Measurements from ENCODE around the gene MACO1.

DNA sequence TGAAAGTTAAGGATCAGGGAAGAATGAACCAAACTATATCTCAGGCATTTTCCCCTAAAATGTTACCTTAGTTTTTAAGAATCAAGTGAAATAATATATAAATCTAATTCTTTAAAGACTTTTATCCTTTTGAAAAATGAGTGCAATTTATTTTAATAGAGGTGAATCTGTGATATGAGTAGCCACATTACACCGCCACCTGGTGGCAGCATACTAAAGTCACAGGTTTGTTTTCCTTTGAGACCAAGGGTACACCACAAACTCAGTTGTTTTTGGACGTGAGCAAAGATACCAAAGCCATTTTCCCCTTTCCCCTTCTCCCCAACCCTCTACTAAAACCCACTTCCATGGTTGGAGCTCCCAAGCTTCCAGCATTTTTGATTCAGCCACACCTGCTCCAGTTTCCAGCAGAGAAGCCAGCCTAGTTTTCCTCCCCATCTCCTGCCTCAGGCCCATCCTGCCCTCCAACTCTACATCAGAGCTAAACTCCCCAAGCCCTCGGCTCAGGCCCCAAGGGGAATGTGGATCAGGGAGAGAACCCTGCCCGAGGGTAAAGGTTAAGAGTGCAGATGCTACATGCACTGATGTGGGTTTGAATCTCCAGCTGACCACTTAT is 89.9 kb downstream of the MACO1 start:
- TF ChIP-seq, protein P1, sequence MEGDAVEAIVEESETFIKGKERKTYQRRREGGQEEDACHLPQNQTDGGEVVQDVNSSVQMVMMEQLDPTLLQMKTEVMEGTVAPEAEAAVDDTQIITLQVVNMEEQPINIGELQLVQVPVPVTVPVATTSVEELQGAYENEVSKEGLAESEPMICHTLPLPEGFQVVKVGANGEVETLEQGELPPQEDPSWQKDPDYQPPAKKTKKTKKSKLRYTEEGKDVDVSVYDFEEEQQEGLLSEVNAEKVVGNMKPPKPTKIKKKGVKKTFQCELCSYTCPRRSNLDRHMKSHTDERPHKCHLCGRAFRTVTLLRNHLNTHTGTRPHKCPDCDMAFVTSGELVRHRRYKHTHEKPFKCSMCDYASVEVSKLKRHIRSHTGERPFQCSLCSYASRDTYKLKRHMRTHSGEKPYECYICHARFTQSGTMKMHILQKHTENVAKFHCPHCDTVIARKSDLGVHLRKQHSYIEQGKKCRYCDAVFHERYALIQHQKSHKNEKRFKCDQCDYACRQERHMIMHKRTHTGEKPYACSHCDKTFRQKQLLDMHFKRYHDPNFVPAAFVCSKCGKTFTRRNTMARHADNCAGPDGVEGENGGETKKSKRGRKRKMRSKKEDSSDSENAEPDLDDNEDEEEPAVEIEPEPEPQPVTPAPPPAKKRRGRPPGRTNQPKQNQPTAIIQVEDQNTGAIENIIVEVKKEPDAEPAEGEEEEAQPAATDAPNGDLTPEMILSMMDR (optimal IDR thresholded peaks at IDR 0.05 in 1 of 3, IDR thresholded peaks at IDR 0.05 in 1 of 3, conservative IDR thresholded peaks at IDR 0.05 in 1 of 3; ENCODE audit: extremely low read depth in 1 of 3, insufficient read depth in 2 of 3, low read length in 3 of 3), result peak; percentile 66 to 70 (median 69)
- TF ChIP-seq EZH2 (IDR thresholded peaks at IDR 0.05; ENCODE audit: low read length), result no peak
